Erythroblast (primary cell): ENCODE data around the gene RSAD1.
A peak's percentile ranks its signal among the peaks of the same experiment; 100 is the strongest.
"Not testable (repeated sequence)": the region's sequence is repeated elsewhere in the genome, so short reads cannot be mapped to it uniquely, and the experiment has no call there.

Experiments used
- DNase-seq, 2 experiments: peaks; one replicate each; lab custom pipeline; 2025; lab: John Stamatoyannopoulos, UW
- GATA1 ChIP-seq: IDR thresholded peaks from 2 replicates; pipeline ENCODE4 v1.6.1; 2011; ENCODE audit warnings: low read depth, mild to moderate bottlenecking, control low read depth, low read length, moderate library complexity
- POLR2A ChIP-seq: IDR thresholded peaks from 2 replicates; pipeline ENCODE4 v1.6.1; 2011; ENCODE audit warnings: mild to moderate bottlenecking, low read length

The RSAD1 gene

DNA sequence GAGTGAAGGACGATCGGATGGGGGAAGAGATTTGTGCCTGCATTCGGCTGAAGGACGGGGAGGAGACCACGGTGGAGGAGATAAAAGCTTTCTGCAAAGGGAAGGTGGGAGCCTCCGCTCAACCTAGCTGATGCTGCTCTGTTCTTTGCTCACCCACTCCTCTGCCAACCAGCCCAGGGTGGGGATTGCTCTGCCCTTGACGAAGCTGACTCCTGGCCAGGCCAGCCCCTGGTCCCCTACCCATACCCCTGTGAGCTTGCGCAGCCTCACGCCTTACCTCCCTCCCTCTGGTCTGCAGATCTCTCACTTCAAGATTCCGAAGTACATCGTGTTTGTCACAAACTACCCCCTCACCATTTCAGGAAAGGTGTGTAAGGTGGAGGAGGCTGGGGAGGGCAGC is 4.8 kb upstream of the RSAD1 start:
- TF ChIP-seq POLR2A, result no peak
- TF ChIP-seq GATA1, result no peak

DNA sequence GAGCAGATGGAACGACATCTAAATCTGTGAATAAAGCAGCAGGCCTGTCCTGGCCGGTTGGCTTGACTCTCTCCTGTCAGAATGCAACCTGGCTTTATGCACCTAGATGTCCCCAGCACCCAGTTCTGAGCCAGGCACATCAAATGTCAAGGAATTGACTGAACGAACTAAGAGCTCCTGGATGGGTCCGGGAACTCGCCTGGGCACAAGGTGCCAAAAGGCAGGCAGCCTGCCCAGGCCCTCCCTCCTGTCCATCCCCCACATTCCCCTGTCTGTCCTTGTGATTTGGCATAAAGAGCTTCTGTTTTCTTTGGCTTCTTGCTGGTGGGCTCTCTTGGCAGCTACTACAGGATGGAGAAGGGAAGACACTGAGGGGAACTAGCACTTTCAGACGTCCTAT is 4.1 kb upstream of the RSAD1 start:
- no peak for TF ChIP-seq GATA1
- TF ChIP-seq POLR2A, result no peak

More for the DNA sequence above, 4.8 kb upstream of the RSAD1 start:
- no peak for DNase-seq

DNA sequence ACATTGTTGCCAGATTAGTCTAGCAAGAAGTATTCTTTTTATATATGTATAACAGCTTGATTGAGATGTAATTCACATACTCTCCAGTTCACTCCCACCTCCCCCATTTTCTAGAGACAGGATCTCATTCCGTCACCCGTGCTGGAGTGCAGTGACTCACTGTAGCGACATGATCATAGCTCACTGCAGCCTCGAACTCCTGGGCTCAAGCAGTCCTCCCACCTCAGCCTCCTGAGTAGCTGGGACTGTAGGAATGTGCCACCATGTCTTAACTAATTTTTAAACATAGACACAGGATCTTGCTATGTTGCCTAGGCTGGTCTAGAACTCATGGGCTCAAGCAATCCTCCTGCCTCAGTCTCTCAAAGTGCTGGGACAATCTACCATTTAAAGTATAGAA is 3.3 kb upstream of the RSAD1 start:
- DNase-seq, result no peak
- TF ChIP-seq POLR2A (no peak), GATA1 (no peak)

More for the DNA sequence above, 4.1 kb upstream of the RSAD1 start:
- DNase-seq, result no peak

DNA sequence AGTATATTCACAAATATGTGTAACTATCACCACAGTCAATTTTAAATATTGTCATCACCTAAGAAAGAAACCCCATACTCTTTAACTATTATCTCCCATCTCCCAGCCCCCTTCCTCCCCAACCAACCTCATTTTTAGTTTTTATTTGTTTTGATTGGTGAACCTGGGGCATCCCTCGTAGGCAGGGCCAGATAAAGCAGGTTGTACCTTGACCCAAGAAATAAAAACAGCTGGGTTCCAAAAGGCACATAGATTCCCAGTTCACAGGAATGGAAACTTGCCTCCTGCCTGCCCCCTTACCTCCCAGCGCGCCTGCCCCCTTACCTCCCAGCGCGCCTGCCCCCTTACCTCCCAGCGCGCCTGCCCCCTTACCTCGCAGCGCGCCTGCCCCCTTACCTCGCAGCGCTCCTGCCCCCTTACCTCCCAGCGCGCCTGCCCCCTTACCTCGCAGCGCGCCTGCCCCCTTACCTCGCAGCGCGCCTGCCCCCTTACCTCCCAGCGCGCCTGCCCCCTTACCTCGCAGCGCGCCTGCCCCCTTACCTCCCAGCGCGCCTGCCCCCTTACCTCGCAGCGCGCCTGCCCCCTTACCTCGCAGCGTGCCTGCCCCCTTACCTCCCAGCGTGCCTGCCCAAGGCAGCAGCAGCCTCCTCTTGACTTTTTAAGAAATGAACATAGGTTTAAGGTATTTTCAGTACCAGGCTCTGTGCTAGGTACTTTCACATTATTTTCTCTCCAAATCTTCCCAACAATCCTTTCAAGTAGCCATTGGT is 2.7 kb upstream of the RSAD1 start:
- DNase-seq, result not testable (repeated sequence)

- TF ChIP-seq POLR2A, result no peak
- TF ChIP-seq GATA1, result no peak
- no peak for DNase-seq
These were observed 1.9 kb upstream of the RSAD1 start for GRCh38 chr17:50476545-50477315.

DNA sequence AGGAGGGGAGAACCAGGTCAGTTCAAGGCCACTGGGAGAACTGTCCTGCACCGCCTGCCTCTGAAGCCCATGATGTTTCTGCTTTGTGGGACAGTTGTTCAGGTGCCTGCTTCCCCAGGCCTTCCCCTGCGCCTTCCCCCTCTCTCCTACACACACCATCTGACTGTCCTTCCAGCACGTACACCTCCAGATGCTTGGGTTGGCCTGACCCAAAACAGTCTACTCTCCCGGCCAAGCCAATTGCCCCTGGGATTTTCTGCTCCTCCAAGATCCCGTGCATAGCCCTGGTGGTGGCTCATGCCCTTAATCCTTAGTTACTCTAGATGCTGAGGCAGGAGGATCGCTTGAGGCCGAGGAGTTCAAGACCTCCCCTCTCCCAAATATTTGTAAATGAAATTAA is 684 bp upstream of the RSAD1 start:
- DNase-seq, result no peak
- TF ChIP-seq POLR2A (no peak), GATA1 (no peak)

DNA sequence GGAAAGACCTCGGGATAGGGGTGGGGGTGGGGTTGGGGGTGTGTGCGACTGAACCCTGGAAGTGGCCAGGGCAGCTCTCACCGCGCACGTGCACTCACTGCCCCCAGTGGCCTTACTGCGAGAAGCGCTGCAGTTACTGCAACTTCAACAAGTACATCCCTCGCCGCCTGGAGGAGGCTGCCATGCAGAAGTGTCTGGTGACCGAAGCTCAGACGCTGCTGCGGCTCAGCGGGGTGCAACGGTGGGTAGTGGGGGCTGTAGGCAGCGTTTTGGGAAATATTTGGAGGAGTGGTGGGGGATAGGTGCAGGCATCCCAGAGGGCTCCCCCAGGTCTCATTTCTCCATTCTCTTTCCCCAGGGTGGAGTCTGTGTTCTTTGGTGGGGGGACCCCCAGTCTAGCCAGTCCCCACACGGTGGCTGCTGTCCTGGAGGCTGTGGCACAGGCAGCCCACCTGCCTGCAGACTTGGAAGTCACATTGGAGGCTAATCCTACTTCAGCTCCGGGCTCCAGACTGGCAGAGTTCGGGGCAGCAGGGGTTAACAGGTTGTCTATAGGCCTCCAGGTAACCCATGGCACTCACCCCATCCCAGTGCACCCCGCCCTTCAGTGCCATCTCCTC is 972 bp downstream of the RSAD1 start:
- TF ChIP-seq GATA1 (no peak), POLR2A (no peak)
- peak; percentile 83 to 87 for DNase-seq

- TF ChIP-seq POLR2A (no peak), GATA1 (no peak)
- no peak for DNase-seq
These were observed 1.6 kb downstream of the RSAD1 start for GRCh38 chr17:50480142-50480764.

- no peak for TF ChIP-seq POLR2A
- TF ChIP-seq GATA1, result no peak
- no peak for DNase-seq
These were observed 2.3 kb downstream of the RSAD1 start for GRCh38 chr17:50480854-50481490.

- DNase-seq, result no peak
- no peak for TF ChIP-seq GATA1
These were observed 3.0 kb downstream of the RSAD1 start for GRCh38 chr17:50481648-50482047.

DNA sequence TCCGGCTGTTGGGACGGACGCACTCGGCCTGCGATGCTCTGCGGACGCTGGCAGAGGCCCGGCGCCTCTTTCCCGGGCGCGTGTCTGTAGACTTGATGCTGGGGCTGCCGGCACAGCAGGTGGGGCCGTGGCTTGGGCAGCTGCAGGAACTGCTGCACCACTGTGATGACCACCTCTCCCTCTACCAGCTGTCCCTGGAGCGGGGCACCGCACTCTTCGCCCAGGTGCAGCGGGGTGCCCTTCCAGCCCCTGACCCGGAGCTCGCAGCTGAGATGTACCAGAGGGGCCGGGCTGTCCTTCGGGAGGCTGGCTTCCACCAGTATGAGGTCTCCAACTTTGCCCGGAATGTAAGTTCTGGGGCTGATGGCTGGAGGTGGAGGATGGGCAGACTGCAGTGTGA is 3.5 kb downstream of the RSAD1 start:
- DNase-seq, result no peak
- no peak for TF ChIP-seq POLR2A
- no peak for TF ChIP-seq GATA1

DNA sequence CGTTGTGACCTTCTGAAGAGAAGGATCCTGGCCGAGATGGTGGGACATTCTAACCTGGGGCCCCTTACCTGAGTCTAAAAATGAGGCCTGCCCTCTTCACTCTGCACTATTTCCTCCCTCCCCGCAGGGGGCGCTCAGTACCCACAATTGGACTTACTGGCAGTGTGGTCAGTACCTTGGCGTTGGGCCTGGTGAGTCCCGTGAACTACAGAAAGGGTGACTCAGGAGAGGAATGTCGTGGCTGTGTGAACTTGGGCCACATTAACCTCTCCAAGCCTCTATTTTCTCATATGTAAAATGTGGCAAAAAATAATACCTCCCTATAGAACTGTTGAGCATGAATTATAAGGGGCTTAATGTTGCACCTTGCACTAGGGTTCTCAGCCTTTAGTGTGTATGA is 3.9 kb downstream of the RSAD1 start:
- peak; percentile 86 to 92 for DNase-seq
- TF ChIP-seq POLR2A, result no peak
- TF ChIP-seq GATA1, result no peak

DNA sequence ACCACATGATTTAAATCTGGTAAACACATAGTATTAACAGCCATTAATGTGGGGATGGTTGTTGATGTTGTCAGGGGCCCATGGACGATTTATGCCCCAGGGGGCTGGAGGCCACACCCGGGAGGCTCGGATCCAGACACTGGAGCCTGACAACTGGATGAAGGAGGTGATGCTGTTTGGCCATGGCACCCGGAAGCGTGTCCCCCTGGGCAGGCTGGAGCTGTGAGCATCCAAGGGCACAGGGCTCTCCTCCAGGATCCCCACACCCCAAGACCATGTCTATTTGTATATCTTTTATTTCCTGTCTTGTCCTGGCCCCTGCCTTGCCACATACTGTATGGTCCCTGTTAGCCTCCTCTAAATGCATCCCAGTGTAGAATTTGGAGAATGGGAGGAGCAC is 4.6 kb downstream of the RSAD1 start:
- DNase-seq, result no peak
- no peak for TF ChIP-seq GATA1
- no peak for TF ChIP-seq POLR2A
